SU-DHL-6 (cell line): ENCODE results near the gene CXADR.

Experiments
- H2AFZ ChIP-seq: fragments of 200-600 bp; sonication (generic); 2 replicates; pipeline ENCODE4 v1.6.1; 2014; ENCODE audit warnings: low read depth, mild to moderate bottlenecking, moderate library complexity, mixed read lengths, antibody characterized with exemption, low read length; ENCODE audit not compliant: severe bottlenecking
- H3F3A ChIP-seq: fragments of 200-600 bp; shearing (Covaris generic); 2 replicates; pipeline ENCODE4 v1.6.0; 2016; ENCODE audit warnings: antibody characterized with exemption, mild to moderate bottlenecking; ENCODE audit not compliant: insufficient read depth
- H3K27ac ChIP-seq: fragments of 200-600 bp; sonication (generic); 2 replicates; pipeline ENCODE4 v1.5.1; 2016; ENCODE audit warnings: low read depth, mild to moderate bottlenecking, low read length, moderate library complexity, mixed read lengths
- H3K27me3 ChIP-seq: fragments of 200-600 bp; sonication (generic), shearing (Covaris generic); 2 replicates; pipeline ENCODE4 v1.6.0; 2014; ENCODE audit warnings: mild to moderate bottlenecking, low read length
- H3K36me3 ChIP-seq: fragments of 200-600 bp; sonication (generic); 2 replicates; pipeline ENCODE4 v1.6.1; 2014; ENCODE audit warnings: mild to moderate bottlenecking, low read length, mixed read lengths
- H3K4me2 ChIP-seq: fragments of 300-600, 200-600 bp; shearing (Covaris generic), sonication (generic); 2 replicates; pipeline ENCODE4 v1.6.0; 2014; ENCODE audit warnings: low read length, low read depth, mild to moderate bottlenecking; ENCODE audit not compliant: poor library complexity, severe bottlenecking
- H3K4me3 ChIP-seq: fragments of 200-600 bp; sonication (generic); 2 replicates; pipeline ENCODE4 v1.5.1; 2014; ENCODE audit warnings: antibody characterized with exemption, low read length, mild to moderate bottlenecking, mixed read lengths; ENCODE audit not compliant: insufficient read depth, poor library complexity, severe bottlenecking
- H3K79me2 ChIP-seq: fragments of 200-600 bp; sonication (generic); 2 replicates; pipeline ENCODE4 v1.6.1; 2014; ENCODE audit warnings: mild to moderate bottlenecking, low read length, moderate library complexity; ENCODE audit not compliant: insufficient read depth
- H3K9ac ChIP-seq: fragments of 200-600 bp; sonication (generic); 2 replicates; pipeline ENCODE4 v1.7.0; 2014; ENCODE audit warnings: mild to moderate bottlenecking, low read length
- H3K9me2 ChIP-seq: fragments of 200-600 bp; sonication (generic); replicated peaks from 2 replicates; pipeline ENCODE4 v1.6.1; 2014; ENCODE audit warnings: low read length; ENCODE audit not compliant: insufficient read depth
- H3K9me3 ChIP-seq: fragments of 200-600 bp; sonication (generic); 2 replicates; pipeline ENCODE4 v1.6.1; 2014; ENCODE audit warnings: low read length, mixed read lengths; ENCODE audit not compliant: insufficient read depth
- H4K20me1 ChIP-seq: fragments of 200-600 bp; sonication (generic); 2 replicates; pipeline ENCODE4 v1.6.1; 2014; ENCODE audit warnings: low read depth, mild to moderate bottlenecking, antibody characterized with exemption, low read length, moderate library complexity, mixed read lengths
- EZH2phosphoT487 ChIP-seq: fragments of 200-600 bp; sonication (generic), shearing (Covaris generic); conservative IDR thresholded peaks from 2 replicates; pipeline ENCODE4 v1.6.1; 2018; ENCODE audit warnings: mild to moderate bottlenecking, antibody characterized with exemption, low read length, moderate library complexity, mixed read lengths
- TF ChIP-seq, protein P1 (sequence below): fragments of 200-600 bp; sonication (generic); IDR thresholded peaks from one replicate; pipeline ENCODE4 v1.5.1; 2017; ENCODE audit warnings: antibody characterized with exemption, mild to moderate bottlenecking, low read length, moderate library complexity; ENCODE audit not compliant: insufficient read depth, poor library complexity, severe bottlenecking

CXADR gene

DNA sequence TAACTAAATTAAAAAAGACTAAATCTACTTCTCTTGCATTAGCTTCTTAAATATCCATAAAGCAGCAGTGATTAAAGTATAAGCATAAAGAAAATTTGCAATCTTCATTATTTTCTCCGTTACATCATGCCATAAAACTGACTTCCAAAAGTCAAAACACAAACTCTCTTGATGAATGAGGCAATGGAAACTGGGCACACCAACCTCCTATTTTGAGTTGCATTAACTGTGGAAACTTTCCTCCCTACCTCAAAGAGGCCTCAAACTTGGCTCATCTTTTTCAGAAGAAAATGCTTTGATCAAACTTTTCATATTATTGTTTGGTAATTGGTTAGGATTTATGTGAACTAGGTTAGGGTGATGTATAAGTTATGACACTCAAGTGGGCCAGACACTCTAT, 104.0 kb downstream of the CXADR start:
- H3K79me2 ChIP-seq = peaks cover 5% of the 10 kb centered on the region
- H3K27me3 ChIP-seq = no peaks in the 10 kb centered on the region
- no peak overlapping the region for H2AFZ ChIP-seq
- no peak for TF ChIP-seq EZH2phosphoT487
- TF ChIP-seq, protein P1, sequence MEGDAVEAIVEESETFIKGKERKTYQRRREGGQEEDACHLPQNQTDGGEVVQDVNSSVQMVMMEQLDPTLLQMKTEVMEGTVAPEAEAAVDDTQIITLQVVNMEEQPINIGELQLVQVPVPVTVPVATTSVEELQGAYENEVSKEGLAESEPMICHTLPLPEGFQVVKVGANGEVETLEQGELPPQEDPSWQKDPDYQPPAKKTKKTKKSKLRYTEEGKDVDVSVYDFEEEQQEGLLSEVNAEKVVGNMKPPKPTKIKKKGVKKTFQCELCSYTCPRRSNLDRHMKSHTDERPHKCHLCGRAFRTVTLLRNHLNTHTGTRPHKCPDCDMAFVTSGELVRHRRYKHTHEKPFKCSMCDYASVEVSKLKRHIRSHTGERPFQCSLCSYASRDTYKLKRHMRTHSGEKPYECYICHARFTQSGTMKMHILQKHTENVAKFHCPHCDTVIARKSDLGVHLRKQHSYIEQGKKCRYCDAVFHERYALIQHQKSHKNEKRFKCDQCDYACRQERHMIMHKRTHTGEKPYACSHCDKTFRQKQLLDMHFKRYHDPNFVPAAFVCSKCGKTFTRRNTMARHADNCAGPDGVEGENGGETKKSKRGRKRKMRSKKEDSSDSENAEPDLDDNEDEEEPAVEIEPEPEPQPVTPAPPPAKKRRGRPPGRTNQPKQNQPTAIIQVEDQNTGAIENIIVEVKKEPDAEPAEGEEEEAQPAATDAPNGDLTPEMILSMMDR = no peak
- no peak overlapping the region for H3K4me2 ChIP-seq
- no peaks in the 10 kb centered on the region for H3K9me3 ChIP-seq
- H3K9me2 ChIP-seq = no peaks in the 10 kb centered on the region
- peaks cover 10% of the 10 kb centered on the region; the same call in 1 of the 2 replicates for H3F3A ChIP-seq
- no peaks in the 10 kb centered on the region for H3K36me3 ChIP-seq
- no peaks in the 10 kb centered on the region for H4K20me1 ChIP-seq
- H3K27ac ChIP-seq = no peak overlapping the region
- no peak overlapping the region for H3K9ac ChIP-seq
- no peak overlapping the region for H3K4me3 ChIP-seq

DNA sequence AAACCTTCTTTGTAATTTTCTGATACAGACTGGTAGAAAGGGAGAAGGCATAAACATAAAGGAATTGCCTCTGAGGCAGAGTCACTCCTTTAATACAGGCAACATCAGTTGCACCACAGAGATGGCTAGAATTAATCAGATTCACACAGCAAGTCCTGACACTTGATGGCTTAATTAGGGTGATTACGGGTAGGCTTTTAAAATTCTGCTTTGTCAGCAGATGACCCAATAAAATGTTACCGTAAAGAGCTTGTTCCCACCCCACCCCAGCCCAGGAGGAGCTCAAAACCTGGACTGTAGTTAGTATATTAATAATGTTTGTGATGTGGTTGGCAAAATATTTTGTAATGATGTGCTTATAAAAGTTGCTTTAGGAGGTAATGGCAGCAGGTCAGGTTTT, 109.2 kb downstream of the CXADR start:
- Histone ChIP-seq H3F3A (no peaks in the 10 kb centered on the region), H2AFZ (no peak overlapping the region), H3K4me2 (no peak overlapping the region), H3K4me3 (no peak overlapping the region), H4K20me1 (no peaks in the 10 kb centered on the region), H3K9ac (no peak overlapping the region), H3K36me3 (no peaks in the 10 kb centered on the region), H3K9me3 (no peaks in the 10 kb centered on the region), H3K79me2 (no peaks in the 10 kb centered on the region), H3K27ac (no peak overlapping the region), H3K27me3 (no peaks in the 10 kb centered on the region), H3K9me2 (no peaks in the 10 kb centered on the region)
- TF ChIP-seq EZH2phosphoT487 = no peak
- TF ChIP-seq, protein P1 = no peak

DNA sequence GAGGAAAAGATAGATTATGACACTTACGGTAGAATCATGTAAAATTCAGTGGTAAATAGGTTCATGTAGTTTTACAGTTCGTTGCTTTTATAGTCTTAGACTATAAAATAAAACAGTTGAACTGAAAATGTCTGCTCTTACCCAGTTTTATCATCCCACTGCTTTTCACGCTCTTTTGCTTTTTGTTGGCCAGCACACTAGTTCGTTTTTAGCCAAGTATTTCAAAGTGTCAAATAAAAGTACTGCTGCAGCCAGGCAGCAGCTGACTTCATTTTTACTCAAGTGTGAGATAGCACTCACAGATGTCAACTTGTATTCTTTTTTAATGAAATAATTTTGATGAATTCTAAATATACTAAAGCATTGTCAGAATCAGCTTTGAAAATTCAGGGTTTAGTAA, 118.4 kb downstream of the CXADR start:
- Histone ChIP-seq H3F3A (no peaks in the 10 kb centered on the region), H3K9me3 (no peaks in the 10 kb centered on the region), H2AFZ (no peak overlapping the region), H3K79me2 (no peaks in the 10 kb centered on the region), H3K4me2 (no peak overlapping the region), H3K36me3 (no peaks in the 10 kb centered on the region), H3K4me3 (no peak overlapping the region), H4K20me1 (no peaks in the 10 kb centered on the region), H3K27ac (no peak overlapping the region), H3K9me2 (no peaks in the 10 kb centered on the region), H3K9ac (no peak overlapping the region), H3K27me3 (no peaks in the 10 kb centered on the region)
- TF ChIP-seq EZH2phosphoT487 = no peak
- TF ChIP-seq, protein P1 = no peak

DNA sequence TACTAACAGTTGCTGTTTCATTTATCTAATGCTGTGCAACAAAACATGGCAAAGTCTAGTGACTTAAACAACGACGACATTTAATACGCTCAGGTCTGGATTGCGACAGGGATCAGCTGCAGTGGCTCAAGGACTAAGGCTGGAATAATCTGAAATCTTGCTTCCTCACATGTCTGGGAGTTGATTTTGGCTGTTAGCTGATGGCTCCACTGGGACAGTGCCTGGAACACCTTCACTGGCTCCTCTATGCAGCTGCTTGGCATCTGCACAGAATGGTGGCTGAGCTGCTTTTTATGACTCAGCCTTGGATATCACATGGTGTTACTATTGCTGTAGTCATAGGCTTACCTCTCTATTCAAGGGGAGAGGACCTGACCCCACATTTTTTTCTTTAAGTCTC, 123.9 kb downstream of the CXADR start:
- Histone ChIP-seq H4K20me1 (no peaks in the 10 kb centered on the region), H3K27ac (no peak overlapping the region), H2AFZ (no peak overlapping the region), H3F3A (no peaks in the 10 kb centered on the region), H3K27me3 (no peaks in the 10 kb centered on the region), H3K9ac (no peak overlapping the region), H3K4me2 (no peak overlapping the region), H3K36me3 (no peaks in the 10 kb centered on the region), H3K4me3 (no peak overlapping the region), H3K9me3 (no peaks in the 10 kb centered on the region), H3K79me2 (no peaks in the 10 kb centered on the region), H3K9me2 (no peaks in the 10 kb centered on the region)
- no peak for TF ChIP-seq EZH2phosphoT487
- TF ChIP-seq, protein P1 = no peak
